Hematopoietic multipotent progenitor cell (in vitro differentiated cells): ENCODE results near the gene GIMAP6. TPM values are rescaled to one million over a fixed set of nuclear protein-coding genes. Genes with fewer than 3 reads are reported as not detected.
"Not testable (repeated sequence)": the region's sequence is repeated elsewhere in the genome, so short reads cannot be mapped to it uniquely, and the experiment has no call there.

ENCODE experiments used
- DNase-seq, 3 donors: peaks; one replicate each; pipeline ENCODE4 v3.0.0-alpha.2; 2011 to 2015; ENCODE audit warnings: low read depth in 2 of 3, low spot score in 2 of 3
- total RNA-seq: library from RNA; depleted of rRNA; stranded (reverse); fragments of >200 nt; gene quantifications from one replicate; pipeline ENCODE4 v1.2.3, GENCODE V29; 2012

The GIMAP6 gene
- 67.1 TPM for total RNA-seq

DNA sequence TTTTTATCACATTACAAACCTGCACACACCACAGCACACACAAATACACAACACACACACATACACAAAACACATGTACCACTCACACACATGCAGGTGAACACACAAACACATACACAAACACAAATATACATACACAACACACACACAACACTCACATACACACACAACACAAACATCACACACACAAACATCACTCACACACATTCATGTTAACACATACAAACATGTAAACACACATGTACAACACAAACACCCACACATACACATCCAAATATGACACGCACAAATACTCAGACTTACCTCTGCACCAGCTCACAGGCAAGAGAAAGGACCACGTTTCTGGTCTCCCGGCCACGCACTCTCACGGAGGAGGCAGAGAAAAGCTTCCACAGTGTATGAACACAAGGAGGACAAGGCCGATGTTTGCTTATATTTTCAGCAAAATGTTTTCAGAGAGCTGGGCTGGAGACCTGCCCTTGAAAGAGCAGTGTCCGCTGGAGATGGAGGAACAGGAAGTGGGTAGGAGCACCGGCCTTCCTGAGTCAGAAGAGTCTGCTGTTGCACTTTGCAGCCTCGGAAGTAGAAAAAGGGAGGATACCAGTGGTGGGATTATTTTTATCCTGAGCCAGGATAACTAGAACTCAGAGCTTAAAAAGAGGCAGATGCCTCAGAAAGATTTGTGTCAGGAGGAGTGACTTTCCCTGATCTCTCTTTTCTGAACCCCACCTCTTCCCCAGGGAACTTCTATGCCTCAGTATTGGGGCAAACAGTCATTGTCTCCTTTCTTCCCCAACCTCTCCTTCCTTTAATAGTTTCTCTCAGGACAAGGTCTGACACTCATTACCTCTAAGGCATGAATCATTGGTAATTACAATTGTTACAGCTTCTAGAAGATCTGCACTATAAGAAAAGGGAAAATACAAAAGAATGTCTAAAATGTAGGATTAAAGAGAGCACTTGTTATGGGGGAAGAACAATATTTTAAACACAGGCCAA lies at the start of gene GIMAP6:
Gene GIMAP6, minus strand, starts transcription at position 520 of the 999 bp plus-strand sequence. CDS start 2,243 bp downstream, outside the sequence.
- DNase-seq, result peak in 2 of 3 donors; percentile 29 to 42

DNA sequence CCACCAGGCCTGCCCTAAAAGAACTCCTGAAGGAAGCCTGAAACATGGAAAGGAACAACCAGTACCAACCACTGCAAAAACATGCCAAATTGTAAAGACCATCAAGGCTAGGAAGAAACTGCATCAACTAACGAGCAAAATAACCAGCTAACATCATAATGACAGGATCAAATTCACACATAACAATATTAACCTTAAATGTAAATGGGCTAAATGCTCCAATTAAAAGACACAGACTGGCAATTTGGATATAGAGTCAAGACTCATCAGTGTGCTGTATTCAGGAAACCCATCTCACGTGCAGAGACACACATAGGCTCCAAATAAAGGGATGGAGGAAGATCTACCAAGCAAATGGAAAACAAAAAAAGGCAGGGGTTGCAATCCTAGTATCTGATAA lies 48.2 kb upstream of the GIMAP6 start:
- DNase-seq, result not testable (repeated sequence)

DNA sequence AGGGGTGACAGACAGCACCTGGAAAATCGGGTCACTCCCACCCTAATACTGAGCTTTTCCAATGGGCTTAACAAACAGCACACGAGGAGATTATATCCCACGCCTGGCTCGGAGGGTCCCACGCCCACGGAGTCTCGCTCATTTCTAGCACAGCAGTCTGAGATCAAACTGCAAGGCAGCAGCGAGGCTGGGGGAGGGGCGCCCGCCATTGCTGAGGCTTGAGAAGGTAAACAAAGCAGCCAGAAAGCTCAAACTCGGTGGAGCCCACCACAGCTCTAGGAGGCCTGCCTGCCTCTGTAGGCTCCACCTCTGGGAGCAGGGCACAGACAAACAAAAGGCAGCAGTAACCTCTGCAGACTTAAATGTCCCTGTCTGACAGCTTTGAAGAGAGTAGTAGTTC lies 46.4 kb upstream of the GIMAP6 start:
- not testable (repeated sequence) for DNase-seq

DNA sequence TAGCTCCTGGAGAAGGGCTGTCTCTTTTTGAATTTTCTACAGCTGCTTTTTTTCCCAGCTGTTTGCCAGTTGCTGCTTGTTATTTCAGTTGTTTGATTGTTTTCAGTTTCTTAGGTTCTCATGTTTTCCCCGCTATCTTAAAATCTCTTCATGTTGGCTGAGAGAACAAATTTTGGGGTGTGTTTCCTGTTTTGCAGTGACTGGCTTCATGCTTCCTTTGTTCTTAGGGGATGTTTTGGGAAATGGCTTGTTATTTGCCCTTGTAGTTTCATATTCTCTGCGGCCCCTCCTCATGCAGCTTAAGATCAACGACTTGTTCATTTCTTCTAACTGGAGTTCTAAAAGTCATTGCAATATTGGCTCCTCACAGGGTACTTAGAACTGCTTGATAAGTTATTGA lies 44.7 kb upstream of the GIMAP6 start:
- DNase-seq, result peak in 2 of 3 donors; percentile 18 to 40

DNA sequence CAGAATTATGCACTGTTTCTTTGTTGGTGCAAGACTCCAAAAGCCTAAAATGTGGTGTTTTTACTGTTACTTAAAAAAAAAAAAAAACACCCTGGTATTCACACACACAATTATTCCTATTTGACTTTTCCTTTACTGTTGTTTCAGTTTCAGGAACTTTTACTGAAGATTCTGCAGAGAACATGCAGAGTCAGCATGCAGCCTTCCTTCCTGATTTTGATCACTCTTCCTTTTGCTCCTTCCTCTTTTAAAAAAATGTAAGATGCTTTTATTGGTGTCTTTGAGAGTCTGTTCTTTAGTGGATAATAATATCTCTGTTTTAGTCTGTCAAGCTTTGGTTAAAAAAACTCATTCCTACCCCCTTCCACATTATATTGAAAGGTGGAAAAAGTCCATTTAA lies 44.1 kb upstream of the GIMAP6 start:
- DNase-seq, result peak in 2 of 3 donors; percentile 21 to 48

DNA sequence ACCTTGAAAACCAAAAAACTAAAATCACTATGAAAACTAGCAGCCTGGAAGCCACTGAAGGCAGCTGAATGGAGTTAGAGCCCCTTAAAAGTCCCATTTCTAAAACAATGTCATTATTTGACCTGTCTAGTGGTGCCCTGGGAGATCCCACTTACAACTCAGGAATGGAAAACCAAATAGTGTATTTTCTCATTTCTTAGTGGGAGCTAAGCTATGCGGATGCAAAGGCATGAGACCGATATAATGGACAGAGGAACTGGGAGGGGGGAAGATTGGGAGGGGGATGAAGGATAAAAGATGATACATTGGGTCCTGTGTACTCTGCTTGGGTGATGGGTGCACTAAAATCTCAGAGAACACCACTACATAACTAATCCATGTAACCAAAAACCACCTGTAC lies 43.5 kb upstream of the GIMAP6 start:
- no peak for DNase-seq

DNA sequence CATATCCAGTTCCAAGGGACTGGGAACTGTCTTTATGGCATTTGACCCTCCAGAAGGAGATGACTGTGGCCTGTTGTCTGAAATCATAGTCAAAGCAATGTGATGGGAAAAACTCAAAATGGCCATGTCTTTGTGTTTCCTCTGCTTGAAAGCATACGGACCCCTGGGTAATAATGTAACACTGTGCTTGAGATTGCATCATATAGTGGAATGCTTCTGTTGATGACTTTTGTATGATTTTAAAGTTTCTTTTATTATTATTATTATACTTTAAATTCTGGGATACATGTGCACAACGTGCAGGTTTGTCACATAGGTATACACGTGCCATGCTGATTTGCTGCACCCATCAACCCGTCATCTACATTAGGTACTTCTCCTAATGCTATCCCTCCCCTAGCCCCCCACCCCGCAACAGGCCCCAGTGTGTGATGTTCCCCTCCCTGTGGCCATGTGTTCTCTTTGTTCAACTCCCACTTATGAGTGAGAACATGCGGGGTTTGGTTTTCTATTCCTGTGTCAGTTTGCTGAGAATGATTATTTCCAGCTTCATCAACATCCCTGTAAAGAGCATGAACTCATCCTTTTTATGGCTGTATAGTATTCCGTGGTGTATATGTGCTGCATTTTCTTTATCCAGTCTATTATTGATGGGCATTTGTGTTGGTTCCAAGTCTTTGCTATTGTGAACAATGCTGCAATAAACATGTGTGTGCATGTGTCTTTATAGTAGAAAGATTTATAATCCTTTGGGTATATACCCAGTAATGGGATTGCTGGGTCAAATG lies 39.8 kb upstream of the GIMAP6 start:
- not testable (repeated sequence) for DNase-seq

DNA sequence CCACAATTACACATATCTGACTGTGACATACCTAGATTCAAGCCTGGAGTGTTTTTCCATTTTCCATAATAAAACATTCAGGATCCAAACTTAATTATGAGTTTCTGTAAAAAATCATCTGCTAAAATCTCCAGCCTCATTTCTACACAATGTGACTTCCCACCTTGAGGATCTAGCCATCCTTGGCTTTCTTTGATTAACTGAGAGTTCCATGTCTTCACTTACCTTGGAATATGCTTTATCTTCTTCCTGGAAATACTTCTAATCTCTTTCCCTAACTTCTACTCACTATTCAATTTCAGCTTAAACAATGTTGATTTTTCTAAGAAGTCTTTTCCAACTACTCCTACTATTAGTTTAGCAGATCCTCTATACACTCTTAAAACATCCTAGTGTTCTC lies 36.8 kb upstream of the GIMAP6 start:
- DNase-seq, result no peak

DNA sequence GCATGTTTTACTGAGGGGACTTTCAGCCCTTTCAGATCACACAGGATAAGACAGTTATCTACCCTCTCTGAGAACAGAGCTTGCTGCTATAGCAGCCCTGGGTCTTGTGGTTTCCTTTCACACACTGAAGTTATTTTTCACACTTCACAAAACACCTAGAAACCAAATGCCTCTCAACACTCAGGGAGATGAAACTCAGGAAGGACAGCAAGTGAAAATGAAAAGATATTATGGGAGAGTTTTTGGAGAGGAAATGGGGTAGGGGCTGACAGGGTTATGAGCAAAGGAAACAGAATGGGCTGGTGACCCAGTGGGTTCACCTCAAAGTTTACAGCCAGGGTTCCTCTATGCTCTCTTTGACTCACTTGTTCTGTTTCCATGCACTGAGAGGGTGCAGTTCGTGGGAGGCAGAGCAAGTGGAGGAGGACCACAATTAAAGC lies 36.3 kb upstream of the GIMAP6 start:
- peak; percentile 31 to 65 (median 46) for DNase-seq

DNA sequence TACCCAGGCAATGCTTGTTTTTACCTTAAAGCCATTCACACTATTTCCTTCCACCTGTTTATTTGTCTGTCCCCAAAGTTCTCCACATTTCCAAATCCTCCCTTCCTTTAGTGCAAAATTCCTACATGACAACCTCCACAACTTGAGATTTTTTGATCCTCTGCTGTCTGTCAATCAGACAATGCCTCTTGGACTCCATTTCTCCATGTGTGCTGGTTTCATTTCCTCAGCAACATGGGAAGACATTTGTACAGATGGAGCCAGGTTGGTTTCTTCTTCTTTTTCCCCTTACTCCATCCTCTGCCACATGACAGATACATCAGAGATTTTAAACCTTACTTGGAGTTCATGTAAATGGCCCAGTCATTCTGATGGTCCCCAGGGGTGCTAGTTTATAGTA lies 34.2 kb upstream of the GIMAP6 start:
- no peak for DNase-seq

DNA sequence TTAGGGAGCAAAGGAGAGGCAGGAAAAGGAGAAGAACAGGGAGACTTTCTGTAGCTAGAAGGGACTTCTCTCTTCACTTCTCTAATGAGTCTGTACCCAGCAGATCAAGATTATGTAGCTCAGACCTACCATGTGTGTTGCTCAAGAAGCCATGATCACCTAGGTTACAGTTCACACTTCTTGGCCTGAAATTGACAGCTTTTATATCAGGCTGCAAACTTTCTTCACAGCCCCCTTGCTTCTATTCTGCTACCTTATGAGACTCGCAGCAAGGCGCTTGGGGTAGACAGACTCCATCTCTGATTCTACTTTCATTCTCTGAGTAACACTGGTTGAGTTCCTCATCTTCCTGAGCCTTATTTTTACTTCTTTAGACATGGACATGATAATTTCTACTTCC lies 33.7 kb upstream of the GIMAP6 start:
- peak in 1 of 3 donors; percentile 26 for DNase-seq

DNA sequence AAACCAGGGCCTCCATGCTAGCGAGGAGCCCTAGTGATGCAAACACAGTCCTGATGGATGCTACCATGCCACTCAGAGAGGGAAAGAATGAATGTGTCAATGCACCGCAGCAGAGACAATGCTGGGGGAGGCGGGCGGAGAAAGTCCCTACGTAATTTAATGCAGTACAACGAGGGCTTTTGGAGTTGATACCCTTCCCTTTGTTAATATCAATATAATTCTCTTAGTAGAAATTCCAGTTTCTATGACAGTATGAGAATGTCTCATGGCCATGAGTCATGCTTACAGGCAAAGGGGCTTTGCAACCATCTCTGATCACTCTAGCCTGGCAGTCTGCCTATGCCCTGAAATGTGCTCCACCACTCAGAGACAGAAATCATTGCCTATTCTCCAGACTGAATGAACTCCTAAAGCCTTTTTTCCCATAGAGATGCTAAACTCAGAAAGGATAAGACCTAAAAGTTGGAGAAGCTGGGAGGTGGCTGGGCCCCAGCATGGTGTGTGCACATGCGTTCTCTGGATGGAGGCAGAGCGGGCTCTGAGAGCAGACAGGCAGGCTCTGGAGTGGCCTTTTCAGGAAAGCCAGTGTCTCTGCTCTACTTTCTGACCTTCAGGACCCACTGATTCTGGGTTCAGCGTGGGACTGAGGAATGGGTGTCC lies 33.0 kb upstream of the GIMAP6 start:
- peak in 1 of 3 donors; percentile 16 for DNase-seq

DNA sequence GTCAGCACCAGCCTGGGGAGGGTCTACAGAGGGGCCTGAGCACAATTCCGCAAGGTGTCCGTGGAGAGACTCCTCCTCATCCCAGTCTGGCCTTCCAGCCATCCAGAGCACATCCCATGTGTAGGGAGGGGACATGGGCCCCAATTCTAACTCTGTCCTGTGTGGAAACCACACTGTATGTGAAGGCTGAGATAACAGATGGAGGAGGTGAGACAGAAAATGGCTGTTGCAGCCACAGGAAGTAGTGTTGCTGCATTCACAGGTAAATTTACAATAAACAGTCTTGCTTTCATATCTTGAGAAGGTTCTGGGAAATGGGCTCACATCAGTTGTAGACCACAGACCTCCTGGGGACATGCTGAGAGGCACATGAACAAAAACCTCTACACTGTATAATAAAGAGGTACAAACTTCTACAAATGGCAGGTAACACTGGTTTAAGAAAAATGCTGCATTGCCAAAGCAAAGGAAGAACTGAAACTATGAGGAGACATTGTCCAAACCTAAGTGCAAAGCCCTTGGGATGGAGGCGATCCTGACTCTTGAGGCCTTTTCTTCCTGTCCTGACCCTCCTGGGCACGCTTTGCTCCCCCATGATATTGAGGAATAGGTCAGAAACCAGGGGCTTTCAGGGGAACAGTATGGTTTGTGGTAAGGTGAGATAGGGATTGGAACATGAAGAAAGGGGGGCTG lies 31.8 kb upstream of the GIMAP6 start:
- DNase-seq, result peak in 1 of 3 donors; percentile 49

DNA sequence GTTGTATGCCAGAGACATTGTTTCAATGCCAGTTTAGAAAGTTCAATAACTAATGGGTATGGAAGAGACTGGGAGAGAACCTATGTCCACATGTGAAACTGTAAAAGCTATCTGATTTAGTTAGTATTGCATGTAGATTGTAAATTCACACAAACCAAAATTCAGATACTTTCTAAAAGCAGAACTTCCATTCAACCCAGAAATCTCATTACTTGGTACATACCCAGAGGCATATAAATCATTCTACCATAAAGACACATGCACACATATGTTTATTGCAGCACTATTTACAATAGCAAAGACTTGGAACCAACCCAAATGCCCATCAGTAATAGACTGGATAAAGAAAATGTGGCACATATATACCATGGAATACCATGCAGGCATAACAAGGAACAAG lies 30.6 kb upstream of the GIMAP6 start:
- peak in 1 of 3 donors; percentile 34 for DNase-seq

DNA sequence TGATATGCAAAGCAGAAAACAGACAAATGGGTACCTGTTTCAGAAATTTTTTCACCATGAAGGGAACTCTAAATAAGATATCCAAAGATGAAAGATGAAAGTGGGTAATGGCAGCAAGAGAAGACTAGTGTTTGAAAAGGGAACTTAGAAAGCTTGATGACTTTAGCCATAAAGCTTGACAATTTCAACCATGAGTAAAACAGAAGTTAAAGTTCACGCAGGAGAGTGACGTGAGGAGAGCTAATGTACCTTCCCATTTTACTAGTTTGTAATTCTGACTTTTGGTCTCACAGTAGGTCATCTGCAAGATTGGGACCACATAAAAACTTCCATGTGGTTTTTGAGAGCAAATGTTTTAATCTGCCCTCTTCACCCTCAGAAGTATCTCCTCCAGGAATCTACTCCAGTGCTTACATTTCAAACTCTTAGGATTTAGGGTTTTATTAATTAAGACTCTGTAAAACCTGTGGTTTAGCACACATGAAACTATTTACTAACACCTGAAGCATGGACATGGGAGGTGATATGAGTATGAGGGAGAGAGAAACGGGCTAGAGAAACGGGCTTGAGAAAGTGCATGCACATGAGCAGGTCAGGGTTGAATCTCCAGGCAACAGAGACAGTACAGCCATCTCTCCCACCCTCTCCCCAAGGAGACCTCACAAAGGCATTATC lies 28.9 kb upstream of the GIMAP6 start:
- DNase-seq, result no peak

DNA sequence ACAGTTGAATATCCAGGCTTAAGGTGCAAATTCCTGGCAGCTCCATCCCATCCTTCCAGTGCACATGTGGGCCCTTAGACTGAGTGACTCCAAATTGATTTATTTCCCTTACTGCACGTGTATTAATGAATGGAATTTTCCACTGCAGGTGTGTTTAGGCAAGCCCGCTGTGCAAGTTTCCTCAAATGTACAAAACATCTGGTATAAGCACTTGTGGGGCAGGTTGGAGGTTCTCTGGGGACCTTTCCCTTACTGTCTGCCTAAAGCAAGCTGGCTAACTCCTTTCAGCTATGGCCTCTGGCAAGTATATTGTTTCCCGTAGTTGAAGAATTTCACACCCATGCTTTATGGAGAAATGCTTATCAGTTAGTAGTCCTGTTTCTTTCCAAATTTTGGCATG lies 25.3 kb upstream of the GIMAP6 start:
- DNase-seq, result no peak

DNA sequence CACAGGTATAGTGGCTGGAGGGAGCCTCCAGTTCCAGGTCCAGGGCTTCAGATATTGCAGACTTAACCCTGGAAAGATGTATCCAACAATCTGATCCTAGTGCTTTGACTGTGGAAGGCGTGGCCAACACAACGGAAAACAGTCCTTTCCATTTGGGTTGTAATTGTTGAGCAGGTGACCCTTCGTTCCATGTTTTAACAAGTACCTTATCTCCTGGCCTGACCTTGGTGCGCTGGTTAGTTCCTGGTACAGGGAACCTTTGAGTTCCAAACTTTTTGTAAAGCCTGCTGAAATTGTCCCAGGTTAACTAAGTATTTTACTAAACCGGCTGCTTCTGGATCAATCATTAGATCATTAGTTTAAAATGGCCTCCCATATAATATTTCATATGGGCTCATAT lies 23.9 kb upstream of the GIMAP6 start:
- no peak for DNase-seq

DNA sequence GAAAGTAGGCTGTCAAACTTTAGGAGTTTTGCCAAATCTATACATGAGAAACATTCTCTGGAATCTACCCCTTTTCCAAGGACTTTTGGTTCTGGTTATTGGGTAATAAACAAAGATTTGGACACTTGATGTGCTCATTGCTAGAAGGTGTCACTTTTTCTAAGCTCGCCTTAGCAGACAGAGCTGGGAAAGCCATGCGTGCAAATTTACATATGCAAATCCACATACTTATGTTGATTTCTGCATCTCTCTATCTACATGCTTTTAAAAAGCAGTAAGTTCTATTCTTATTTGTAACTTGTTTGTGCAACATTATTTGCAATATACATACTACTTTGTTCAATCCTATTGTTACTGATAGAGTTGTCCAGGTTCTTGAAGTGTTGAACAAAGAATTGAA lies 22.5 kb upstream of the GIMAP6 start:
- no peak for DNase-seq

DNA sequence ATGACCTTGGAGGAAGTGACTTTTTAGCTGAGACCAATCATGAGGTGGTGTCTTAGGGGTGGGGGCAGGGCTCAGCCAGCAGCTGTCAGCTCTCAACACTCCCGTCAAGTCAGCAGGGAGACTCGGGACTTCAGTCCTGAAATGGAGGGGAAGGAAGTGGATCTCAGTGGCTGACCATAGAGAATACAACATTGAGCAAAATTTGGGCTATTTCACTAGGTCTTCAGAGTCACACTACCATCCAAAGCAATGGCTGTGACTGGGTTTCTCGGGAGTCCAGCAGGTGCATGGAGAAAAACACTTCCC lies 16.8 kb upstream of the GIMAP6 start:
- DNase-seq, result no peak
